WTC11 (cell line): ENCODE results near the gene DRD2.

Experiments used
- ZNF263 ChIP-seq: sonication (generic); formaldehyde crosslinking; IDR thresholded peaks from 2 replicates; pipeline ENCODE4 v1.8.1; 2022; ENCODE audit warnings: low read depth, mild to moderate bottlenecking, moderate library complexity, missing genetic modification reagents
- TF ChIP-seq, protein P1 (sequence below): fragments of 200-600 bp; IDR thresholded peaks from 2 replicates; pipeline ENCODE4 v1.8.0; 2022; ENCODE audit warnings: antibody characterized with exemption
- TF ChIP-seq, protein P2 (sequence below): sonication (generic); formaldehyde crosslinking; IDR thresholded peaks from 2 replicates; pipeline ENCODE4 v1.8.0; 2022; ENCODE audit warnings: mild to moderate bottlenecking, missing genetic modification reagents

DNA sequence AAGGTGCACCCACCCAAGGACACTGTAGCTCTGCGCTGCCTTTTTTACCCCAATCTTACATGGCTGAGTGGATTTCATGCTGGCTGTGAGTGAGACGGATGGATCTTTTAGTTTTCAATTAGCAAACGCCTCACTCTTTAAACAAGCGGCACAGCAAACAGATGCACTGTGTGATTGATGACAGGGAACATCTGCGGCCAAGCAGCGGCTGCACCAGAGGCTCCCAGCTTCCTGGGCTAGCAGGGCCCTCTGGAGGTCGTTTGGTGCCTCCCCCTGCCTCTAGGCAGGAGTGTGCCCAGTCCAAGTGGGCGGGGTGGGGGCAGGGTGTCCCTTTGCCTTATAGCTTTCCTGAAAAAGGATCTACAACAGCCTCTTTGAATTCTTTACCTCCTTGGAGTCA lies 2.1 kb upstream of the DRD2 start:
- TF ChIP-seq, protein P1, sequence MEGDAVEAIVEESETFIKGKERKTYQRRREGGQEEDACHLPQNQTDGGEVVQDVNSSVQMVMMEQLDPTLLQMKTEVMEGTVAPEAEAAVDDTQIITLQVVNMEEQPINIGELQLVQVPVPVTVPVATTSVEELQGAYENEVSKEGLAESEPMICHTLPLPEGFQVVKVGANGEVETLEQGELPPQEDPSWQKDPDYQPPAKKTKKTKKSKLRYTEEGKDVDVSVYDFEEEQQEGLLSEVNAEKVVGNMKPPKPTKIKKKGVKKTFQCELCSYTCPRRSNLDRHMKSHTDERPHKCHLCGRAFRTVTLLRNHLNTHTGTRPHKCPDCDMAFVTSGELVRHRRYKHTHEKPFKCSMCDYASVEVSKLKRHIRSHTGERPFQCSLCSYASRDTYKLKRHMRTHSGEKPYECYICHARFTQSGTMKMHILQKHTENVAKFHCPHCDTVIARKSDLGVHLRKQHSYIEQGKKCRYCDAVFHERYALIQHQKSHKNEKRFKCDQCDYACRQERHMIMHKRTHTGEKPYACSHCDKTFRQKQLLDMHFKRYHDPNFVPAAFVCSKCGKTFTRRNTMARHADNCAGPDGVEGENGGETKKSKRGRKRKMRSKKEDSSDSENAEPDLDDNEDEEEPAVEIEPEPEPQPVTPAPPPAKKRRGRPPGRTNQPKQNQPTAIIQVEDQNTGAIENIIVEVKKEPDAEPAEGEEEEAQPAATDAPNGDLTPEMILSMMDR, result no peak
- TF ChIP-seq, protein P2, sequence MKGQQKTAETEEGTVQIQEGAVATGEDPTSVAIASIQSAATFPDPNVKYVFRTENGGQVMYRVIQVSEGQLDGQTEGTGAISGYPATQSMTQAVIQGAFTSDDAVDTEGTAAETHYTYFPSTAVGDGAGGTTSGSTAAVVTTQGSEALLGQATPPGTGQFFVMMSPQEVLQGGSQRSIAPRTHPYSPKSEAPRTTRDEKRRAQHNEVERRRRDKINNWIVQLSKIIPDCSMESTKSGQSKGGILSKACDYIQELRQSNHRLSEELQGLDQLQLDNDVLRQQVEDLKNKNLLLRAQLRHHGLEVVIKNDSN (CRISPR knock-in tag), result no peak
- TF ChIP-seq ZNF263 (CRISPR knock-in tag), result no peak
